Activated CD4-positive, CD25-positive, alpha-beta regulatory T cell treated with anti-CD3 and anti-CD28 coated beads, Interleukin-2, amount 50 U/mL, for 24 hours (primary cell): ENCODE measurements around the gene ANKRD6.

Experiments
- ATAC-seq, 2 donors: fragments of 150-1000 bp; cut with Tn5 transposase; one replicate each; pipeline ENCODE4 v1.10.0; 2021; ENCODE audit warnings: mild to moderate bottlenecking in 1 of 2, moderate library complexity in 1 of 2

Gene ANKRD6

DNA sequence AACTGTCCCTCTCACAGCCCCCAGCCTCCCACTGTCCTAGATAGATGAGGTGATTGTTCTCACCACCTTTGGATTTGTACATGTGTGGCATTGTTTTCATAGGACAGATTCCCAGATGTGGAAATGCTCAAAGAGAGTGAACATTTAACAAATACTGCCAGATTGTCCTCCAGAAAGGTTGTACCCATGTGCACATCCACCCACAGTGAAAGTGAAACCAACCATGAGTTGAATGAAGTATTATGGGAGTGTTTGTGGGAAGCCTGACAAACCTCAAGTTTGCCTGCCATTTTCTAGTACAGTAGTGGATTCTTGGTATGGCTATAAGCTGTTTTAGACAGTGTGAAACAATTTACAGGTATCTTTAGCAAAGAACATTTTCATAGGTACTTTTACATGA, 42.7 kb downstream of the ANKRD6 start:
- ATAC-seq, result peak; percentile 46 to 63

- ATAC-seq, result no peak
Measured at GRCh38 chr6:89479897-89480296, 46.9 kb downstream of the ANKRD6 start.

- ATAC-seq, result no peak
Measured at GRCh38 chr6:89481695-89482094, 48.7 kb downstream of the ANKRD6 start.

GRCh38 chr6:89482126-89482525, 49.2 kb downstream of the ANKRD6 start:
- ATAC-seq, result no peak

- ATAC-seq, result no peak
Measured at GRCh38 chr6:89483111-89483720, 50.3 kb downstream of the ANKRD6 start.

GRCh38 chr6:89485320-89485719, 52.4 kb downstream of the ANKRD6 start:
- ATAC-seq, result no peak

GRCh38 chr6:89487864-89488263, 54.9 kb downstream of the ANKRD6 start:
- no peak for ATAC-seq

DNA sequence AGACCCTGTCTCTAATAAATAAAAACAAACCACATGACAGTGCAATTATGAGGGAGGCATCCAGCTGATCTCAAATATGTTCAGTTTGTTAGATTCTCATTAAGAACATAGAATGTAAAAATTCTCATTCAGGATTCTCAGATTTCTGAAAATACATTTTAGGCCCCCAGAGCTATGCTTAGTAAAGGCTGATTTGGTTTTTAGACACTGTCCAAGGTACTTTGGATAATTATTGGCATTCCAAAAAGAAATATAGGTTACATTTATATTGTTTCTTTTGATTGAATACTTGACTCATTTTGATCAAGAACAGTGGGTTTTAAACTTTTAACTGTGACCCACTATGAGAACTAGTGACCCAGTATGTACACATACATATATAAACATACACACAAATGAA, 55.5 kb downstream of the ANKRD6 start:
- no peak for ATAC-seq

GRCh38 chr6:89489078-89489477, 56.1 kb downstream of the ANKRD6 start:
- ATAC-seq, result no peak

DNA sequence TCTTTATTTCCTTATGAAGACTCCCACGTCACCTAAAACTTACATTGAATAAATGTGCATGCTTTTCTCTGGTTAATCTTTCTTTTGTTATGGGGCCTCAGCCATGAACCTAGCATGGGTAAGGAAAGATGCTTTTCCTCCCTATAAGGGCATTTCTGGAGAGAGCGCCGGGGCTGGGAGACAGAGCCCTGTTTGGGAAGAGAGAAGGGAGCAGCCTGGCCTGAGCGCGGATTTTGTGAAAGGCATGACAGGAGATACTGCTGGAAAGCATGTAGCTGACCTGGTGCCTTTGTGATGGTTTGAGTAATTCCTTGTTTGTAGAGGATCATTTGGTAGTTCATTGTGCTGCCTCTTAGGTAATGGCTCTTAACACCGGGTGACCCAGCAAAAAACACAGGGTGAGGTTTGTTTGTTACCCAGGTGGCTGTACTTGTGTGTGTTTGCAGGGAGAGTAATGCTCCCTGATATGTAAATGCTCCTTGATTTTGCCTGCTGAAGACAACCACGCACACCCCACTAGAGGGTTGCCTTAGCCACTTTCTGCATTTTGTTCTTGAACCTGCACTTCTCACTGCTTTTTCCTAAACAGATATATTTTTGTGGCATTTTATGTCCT, 59.2 kb downstream of the ANKRD6 start:
- ATAC-seq, result no peak

DNA sequence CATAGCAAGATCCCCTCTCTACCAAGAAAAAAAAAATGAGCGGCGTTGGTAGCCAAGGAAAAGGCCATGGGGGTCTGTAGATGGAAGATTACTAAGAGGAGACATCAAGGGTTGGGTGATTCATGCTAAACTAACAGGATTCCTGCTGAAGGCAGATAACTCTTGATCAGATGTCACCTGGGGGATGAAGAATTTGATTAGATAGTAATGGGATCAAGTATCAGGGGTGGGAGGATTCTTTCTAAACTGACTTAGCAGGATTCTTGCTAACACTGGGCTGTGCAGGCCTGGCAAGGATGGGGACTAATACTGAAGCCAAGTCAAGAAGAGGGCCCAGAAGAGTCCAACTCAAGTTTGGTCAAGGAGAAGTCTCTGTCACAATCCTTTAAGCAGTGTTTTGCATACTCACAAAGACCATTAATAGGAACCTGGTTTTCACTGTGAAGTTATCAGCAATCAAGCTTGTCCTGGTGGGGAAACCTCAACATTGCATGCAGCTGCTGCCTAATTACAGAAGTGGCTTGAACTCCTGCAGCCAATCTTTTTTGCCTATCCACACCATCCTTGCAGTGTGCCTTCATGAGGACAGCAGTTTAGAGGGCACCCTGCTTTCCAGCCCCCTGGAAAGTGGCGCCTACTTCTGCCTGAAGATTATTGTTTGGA, 61.3 kb downstream of the ANKRD6 start:
- no peak for ATAC-seq

- no peak for ATAC-seq
Measured at GRCh38 chr6:89495961-89496535, 63.1 kb downstream of the ANKRD6 start.

DNA sequence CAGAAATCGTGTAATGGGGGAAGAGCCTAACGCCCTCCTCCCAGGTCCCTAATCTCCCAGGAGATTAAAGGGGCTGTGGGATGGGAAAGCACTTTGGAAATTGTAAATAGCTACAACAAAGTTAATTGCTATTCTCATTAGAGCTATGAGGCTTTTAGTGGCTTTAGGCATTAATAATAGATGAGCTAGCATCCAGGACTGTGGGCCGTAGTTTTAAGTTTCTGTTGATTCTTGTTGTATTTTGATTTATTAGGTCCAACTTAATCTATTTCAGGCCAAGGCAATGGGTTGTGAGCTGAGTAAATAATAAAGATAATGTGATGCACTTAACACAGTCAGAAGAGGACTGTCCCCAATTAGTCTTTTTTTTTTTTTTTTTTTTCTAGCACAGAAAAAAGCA, 67.7 kb downstream of the ANKRD6 start:
- ATAC-seq, result no peak

GRCh38 chr6:89501222-89501621, 68.3 kb downstream of the ANKRD6 start:
- no peak for ATAC-seq

DNA sequence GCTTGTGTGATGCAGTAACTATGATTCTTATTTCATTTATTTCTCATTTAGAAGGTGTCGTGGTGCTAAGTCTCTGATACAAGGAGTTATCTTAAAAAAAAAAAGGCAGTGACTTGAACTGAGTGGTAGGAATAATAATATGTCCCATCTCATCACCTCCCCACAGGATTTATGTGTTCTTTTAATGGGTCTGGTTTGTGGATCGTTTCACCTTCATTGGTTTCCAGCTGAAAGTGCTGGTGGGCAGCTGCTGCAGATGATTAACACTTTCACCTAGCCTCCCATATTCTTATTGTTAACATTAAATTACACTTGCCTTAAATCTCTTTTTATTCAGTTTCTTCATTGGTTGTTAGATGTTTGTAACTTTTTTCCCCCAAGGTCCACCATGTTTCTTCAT, 68.8 kb downstream of the ANKRD6 start:
- ATAC-seq, result no peak

GRCh38 chr6:89503641-89504040, 70.7 kb downstream of the ANKRD6 start:
- ATAC-seq, result no peak

DNA sequence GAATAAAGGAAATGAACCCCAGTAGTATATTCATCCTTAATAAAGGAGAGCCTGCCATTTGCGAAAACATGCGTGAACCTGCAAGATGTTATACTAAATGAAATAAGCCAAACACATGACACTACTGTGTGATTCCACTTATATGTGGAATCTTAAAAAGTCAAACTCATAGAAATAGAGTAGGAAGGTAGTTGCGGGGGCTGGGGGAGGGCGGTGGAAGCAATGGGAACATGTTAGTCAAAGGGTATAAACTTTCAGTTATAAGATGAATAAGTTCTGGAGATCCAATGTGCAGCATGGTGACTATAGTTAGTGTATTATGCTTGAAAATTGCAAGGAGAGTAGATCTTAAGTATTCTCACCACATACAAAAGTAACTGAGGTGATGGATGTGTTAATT, 72.9 kb downstream of the ANKRD6 start:
- no peak for ATAC-seq

DNA sequence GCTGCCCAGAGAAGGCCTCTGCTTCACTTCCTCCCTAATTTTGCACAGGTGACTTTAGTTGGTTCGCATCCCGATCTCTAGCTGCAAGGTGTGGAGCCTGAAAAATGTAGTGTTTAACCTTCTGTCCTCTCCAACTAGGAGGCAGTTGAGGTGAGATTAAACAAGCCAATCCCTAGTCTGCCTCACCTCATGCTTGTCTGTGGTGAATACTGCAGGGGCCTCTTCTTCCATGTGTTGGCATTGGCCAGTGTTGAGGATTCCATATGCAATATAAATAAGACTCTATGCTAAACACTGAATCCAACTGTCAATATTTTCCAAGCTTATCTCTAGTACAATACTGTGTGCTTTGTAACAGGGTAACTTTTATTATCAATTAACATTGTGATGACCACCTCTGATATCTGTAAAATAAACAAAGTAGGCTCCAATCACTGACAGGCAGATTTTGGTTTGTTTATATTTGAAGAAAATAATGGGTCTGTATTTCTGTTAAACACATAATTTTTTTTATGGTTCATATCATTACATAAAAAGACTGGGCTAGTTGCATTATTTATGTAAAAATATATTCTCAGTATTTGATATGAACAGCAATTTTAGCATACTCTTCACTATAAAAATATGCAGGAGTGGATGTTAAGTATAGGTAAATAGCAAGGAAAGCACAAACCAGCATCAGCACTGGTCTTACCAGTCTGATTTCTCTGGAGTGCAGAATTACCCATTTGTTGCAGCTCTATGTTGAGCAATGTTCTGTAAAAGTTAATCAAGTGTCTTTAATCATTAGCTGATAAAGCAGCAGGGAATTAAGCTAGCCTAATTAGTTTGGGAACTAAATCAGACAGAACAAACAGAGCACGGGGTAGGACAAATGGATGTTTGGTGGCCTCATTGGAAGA, 74.0 kb downstream of the ANKRD6 start:
- ATAC-seq, result no peak

- no peak for ATAC-seq
Measured at GRCh38 chr6:89508755-89509563, 76.0 kb downstream of the ANKRD6 start.

- ATAC-seq, result no peak
Measured at GRCh38 chr6:89509777-89510281, 76.9 kb downstream of the ANKRD6 start.

- no peak for ATAC-seq
Measured at GRCh38 chr6:89510393-89510792, 77.4 kb downstream of the ANKRD6 start.
